GM18870 (cell line): Measurements from ENCODE around the gene LEMD1.
"Not testable (repeated sequence)": the region's sequence is repeated elsewhere in the genome, so short reads cannot be mapped to it uniquely, and the experiment has no call there.

ENCODE experiments used
- ATAC-seq: cut with Tn5 transposase; IDR thresholded peaks from one replicate; pipeline ENCODE4 v1.9.1; 2021; ENCODE audit warnings: moderate library complexity; ENCODE audit not compliant: unreplicated experiment

LEMD1 gene

GRCh38 chr1:205447457-205448341 lies 25.8 kb upstream of the LEMD1 start:
- no peak for ATAC-seq

- ATAC-seq = no peak
Measured at GRCh38 chr1:205446828-205447227, 25.0 kb upstream of the LEMD1 start.

GRCh38 chr1:205445646-205445935 lies 23.7 kb upstream of the LEMD1 start:
- no peak for ATAC-seq

GRCh38 chr1:205444931-205445645 lies 23.2 kb upstream of the LEMD1 start:
- ATAC-seq = no peak

GRCh38 chr1:205444300-205444930 lies 22.6 kb upstream of the LEMD1 start:
- no peak for ATAC-seq

- ATAC-seq = no peak
Measured at GRCh38 chr1:205443585-205444299, 21.9 kb upstream of the LEMD1 start.

GRCh38 chr1:205442051-205442725 lies 20.3 kb upstream of the LEMD1 start:
- ATAC-seq = no peak

- ATAC-seq = no peak
Measured at GRCh38 chr1:205441716-205442050, 19.8 kb upstream of the LEMD1 start.

- ATAC-seq = no peak
Measured at GRCh38 chr1:205441318-205441633, 19.4 kb upstream of the LEMD1 start.

GRCh38 chr1:205440476-205441317 lies 18.8 kb upstream of the LEMD1 start:
- peak; percentile 65 for ATAC-seq

GRCh38 chr1:205440121-205440475 lies 18.2 kb upstream of the LEMD1 start:
- no peak for ATAC-seq

GRCh38 chr1:205438213-205439158 lies 16.6 kb upstream of the LEMD1 start:
- no peak for ATAC-seq

- no peak for ATAC-seq
Measured at GRCh38 chr1:205437570-205437969, 15.7 kb upstream of the LEMD1 start.

GRCh38 chr1:205436776-205437410 lies 15.0 kb upstream of the LEMD1 start:
- no peak for ATAC-seq

- no peak for ATAC-seq
Measured at GRCh38 chr1:205435578-205436573, 14.0 kb upstream of the LEMD1 start.

- no peak for ATAC-seq
Measured at GRCh38 chr1:205434738-205435137, 12.9 kb upstream of the LEMD1 start.

GRCh38 chr1:205432692-205433091 lies 10.8 kb upstream of the LEMD1 start:
- not testable (repeated sequence) for ATAC-seq
